Endothelial cell (in vitro differentiated cells): Measurements from ENCODE around the gene CD163L1. TPM values are rescaled to one million over a fixed set of nuclear protein-coding genes. Genes with fewer than 3 reads are reported as not detected.

ENCODE experiments used
- DNase-seq: peaks from one replicate; pipeline ENCODE4 v3.0.0; 2021; ENCODE audit warnings: low spot score
- H3K27ac Mint-ChIP-seq: one replicate; pipeline ENCODE4 v1.8.0; 2021; ENCODE audit warnings: mixed read lengths, inconsistent platforms; ENCODE audit not compliant: unreplicated experiment
- H3K27me3 Mint-ChIP-seq: one replicate; pipeline ENCODE4 v1.8.0; 2021; ENCODE audit warnings: mild to moderate bottlenecking, moderate library complexity, mixed read lengths, inconsistent platforms; ENCODE audit not compliant: unreplicated experiment
- H3K36me3 Mint-ChIP-seq: one replicate; pipeline ENCODE4 v1.8.0; 2021; ENCODE audit warnings: mild to moderate bottlenecking, low read depth, mixed read lengths, inconsistent platforms; ENCODE audit not compliant: unreplicated experiment
- H3K4me1 Mint-ChIP-seq: one replicate; pipeline ENCODE4 v1.8.0; 2021; ENCODE audit warnings: mild to moderate bottlenecking, mixed read lengths, inconsistent platforms; ENCODE audit not compliant: unreplicated experiment
- H3K4me3 Mint-ChIP-seq: one replicate; pipeline ENCODE4 v1.8.0; 2021; ENCODE audit warnings: mild to moderate bottlenecking, mixed read lengths, inconsistent platforms; ENCODE audit not compliant: unreplicated experiment
- H3K9me3 Mint-ChIP-seq: one replicate; pipeline ENCODE4 v1.8.0; 2021; ENCODE audit warnings: mixed read lengths, inconsistent platforms; ENCODE audit not compliant: unreplicated experiment
- CTCF ChIP-seq: fragments of 200-600 bp; sonication (generic); IDR thresholded peaks from one replicate; pipeline ENCODE4 v1.5.0; 2021; ENCODE audit warnings: antibody characterized with exemption; ENCODE audit not compliant: unreplicated experiment
- total RNA-seq: library from RNA; stranded (reverse); fragmentation: NEBNext Ultra II Directional; extraction: Animal tissue kit (Norgen Biotek cat#: 25700); gene quantifications from one replicate; pipeline ENCODE4 v1.2.1, GENCODE V29; 2021; ENCODE audit not compliant: unreplicated experiment

Gene CD163L1
- total RNA-seq, 1 donor from 2014 or later, result 0.69 TPM

DNA sequence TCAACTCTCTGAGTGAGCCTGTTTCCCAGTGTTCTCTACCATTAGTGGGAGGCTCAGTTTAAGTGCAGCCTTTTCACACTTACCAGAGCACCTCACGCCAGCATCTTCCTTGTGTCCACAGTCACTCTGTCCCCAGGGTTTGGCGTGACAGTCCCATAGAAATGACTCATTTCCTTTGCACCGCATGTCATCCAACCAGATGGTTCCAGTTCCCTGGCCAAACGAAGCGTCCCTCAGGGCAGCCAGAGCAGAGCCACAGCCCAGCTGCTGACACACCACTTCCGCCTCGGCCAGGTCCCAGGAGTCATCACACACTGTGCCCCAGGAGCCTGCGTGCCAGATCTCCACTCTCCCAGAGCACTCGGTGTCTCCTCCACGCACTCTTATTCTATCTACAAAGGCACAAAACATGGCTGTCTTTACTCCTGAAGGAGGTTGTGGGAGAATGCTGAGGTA lies 74.7 kb downstream of the CD163L1 start:
- H3K9me3 Mint-ChIP-seq, result no peaks in the 10 kb centered on the region
- no peak for TF ChIP-seq CTCF
- H3K36me3 Mint-ChIP-seq, result no peaks in the 10 kb centered on the region
- no peak overlapping the region for H3K4me3 Mint-ChIP-seq
- no peak overlapping the region for H3K27ac Mint-ChIP-seq
- no peaks in the 10 kb centered on the region for H3K27me3 Mint-ChIP-seq
- DNase-seq, result no peak
- H3K4me1 Mint-ChIP-seq, result no peaks in the 10 kb centered on the region

DNA sequence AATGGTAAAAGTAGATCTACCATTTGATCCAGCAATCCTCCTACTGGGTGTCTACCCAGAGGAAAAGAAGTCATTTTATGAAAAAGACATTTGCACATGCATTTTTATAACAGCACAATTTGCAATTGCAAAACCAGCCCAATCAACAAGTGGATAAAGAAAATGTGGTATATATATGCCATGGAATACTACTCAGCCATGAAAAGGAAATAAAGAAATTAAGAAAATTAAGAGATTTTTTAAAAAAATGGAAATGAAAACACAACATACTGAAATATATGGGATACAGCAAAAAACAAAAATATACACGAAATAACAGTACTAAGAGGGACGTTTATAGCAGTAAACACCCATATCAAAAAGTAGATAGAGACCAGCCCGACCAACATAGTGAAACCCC lies 81.2 kb downstream of the CD163L1 start:
- DNase-seq, result no peak
- Mint-ChIP-seq H3K4me1 (no peaks in the 10 kb centered on the region), H3K36me3 (no peaks in the 10 kb centered on the region), H3K9me3 (no peaks in the 10 kb centered on the region), H3K4me3 (no peak overlapping the region), H3K27ac (no peak overlapping the region), H3K27me3 (no peaks in the 10 kb centered on the region)
- no peak for TF ChIP-seq CTCF

DNA sequence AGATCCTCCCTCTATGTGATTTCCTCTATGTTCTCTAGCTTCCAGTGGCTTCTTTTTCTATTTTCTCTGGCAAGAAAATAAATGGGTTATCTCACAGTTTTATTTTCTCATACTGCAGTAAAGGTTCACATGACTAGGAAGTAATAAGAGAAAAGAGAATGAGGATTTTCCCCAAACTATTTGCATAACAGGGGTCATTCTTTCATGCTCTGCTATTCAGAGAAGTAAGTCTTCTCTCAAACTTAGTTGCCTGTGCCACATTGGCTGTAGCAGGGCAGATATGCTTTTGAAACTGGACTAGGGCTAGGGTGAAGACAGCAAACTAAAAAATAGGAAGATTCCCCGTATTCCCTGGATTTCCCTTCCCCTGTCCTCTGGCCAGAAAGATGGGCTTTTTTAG lies 82.7 kb downstream of the CD163L1 start:
- Mint-ChIP-seq H3K9me3 (no peaks in the 10 kb centered on the region), H3K4me3 (no peak overlapping the region), H3K4me1 (no peaks in the 10 kb centered on the region), H3K36me3 (no peaks in the 10 kb centered on the region), H3K27me3 (no peaks in the 10 kb centered on the region), H3K27ac (no peak overlapping the region)
- DNase-seq, result no peak
- TF ChIP-seq CTCF, result no peak

DNA sequence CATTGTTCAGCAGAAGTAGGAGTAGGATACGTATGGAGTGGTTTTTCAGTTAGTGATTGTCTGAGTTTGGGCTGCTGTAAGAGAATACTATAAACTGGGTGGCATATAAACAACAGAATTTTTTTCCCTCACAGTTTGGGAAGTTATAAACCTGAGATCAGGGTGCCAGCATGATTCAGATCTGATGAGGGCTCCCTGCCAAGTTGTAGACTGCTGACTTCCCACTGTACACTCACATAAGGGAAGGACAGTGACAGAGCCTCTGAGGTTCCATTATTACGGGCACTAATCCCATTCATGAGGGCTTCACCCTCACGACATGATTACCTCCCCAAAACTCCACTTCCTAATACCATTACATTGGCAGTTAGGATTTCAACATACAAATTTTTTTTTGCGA lies 89.4 kb downstream of the CD163L1 start:
- no peaks in the 10 kb centered on the region for H3K9me3 Mint-ChIP-seq
- no peak overlapping the region for H3K4me3 Mint-ChIP-seq
- no peak for TF ChIP-seq CTCF
- no peak overlapping the region for H3K27ac Mint-ChIP-seq
- no peak for DNase-seq
- H3K36me3 Mint-ChIP-seq, result no peaks in the 10 kb centered on the region
- no peaks in the 10 kb centered on the region for H3K4me1 Mint-ChIP-seq
- H3K27me3 Mint-ChIP-seq, result peaks cover 1% of the 10 kb centered on the region

- Mint-ChIP-seq H3K4me1 (peaks cover 2% of the 10 kb centered on the region), H3K36me3 (no peaks in the 10 kb centered on the region), H3K27ac (no peak overlapping the region), H3K27me3 (peaks cover 1% of the 10 kb centered on the region), H3K4me3 (no peak overlapping the region), H3K9me3 (no peaks in the 10 kb centered on the region)
- DNase-seq, result no peak
- no peak for TF ChIP-seq CTCF
These were observed 91.3 kb downstream of the CD163L1 start for GRCh38 chr12:7352661-7353060.
